HCT116 (cell line): ENCODE results near the gene MSRB3.

ENCODE experiments used
- CEBPB ChIP-seq: IDR thresholded peaks from 2 replicates; pipeline ENCODE4 v1.6.1; 2012; ENCODE audit warnings: low read depth
- JUND ChIP-seq: IDR thresholded peaks from 2 replicates; pipeline ENCODE4 v1.6.1; 2012
- MAX ChIP-seq: IDR thresholded peaks from 2 replicates; pipeline ENCODE4 v1.6.1; 2012
- POLR2A ChIP-seq: IDR thresholded peaks from 2 replicates; pipeline ENCODE4 v1.7.0; 2011; ENCODE audit warnings: borderline replicate concordance; ENCODE audit not compliant: insufficient read depth, insufficient read length; ENCODE audit errors: extremely low read depth
- RAD21 ChIP-seq: IDR thresholded peaks from 2 replicates; pipeline ENCODE4 v1.6.1; 2012; ENCODE audit warnings: low read depth, mild to moderate bottlenecking
- REST ChIP-seq: IDR thresholded peaks from 2 replicates; pipeline ENCODE4 v1.6.1; 2012; ENCODE audit warnings: low read depth
- SIN3A ChIP-seq: IDR thresholded peaks from 2 replicates; pipeline ENCODE4 v1.6.1; 2012; ENCODE audit warnings: low read depth
- TCF7L2 ChIP-seq: IDR thresholded peaks from 2 replicates; pipeline ENCODE4 v1.7.0; 2011; ENCODE audit warnings: borderline replicate concordance, inconsistent platforms; ENCODE audit not compliant: insufficient read depth, insufficient read length; ENCODE audit errors: extremely low read depth
- ZBTB33 ChIP-seq: IDR thresholded peaks from 2 replicates; pipeline ENCODE4 v1.6.1; 2011; ENCODE audit warnings: mild to moderate bottlenecking, low read length, moderate library complexity; ENCODE audit not compliant: insufficient replicate concordance; ENCODE audit errors: extremely low read depth
- ZFX ChIP-seq: fragments of 450-650 bp; IDR thresholded peaks from 2 replicates; pipeline ENCODE4 v1.6.1; 2017
- ZNF274 ChIP-seq: fragments of 200-500 bp; sonication (Bioruptor generic); IDR thresholded peaks from 2 replicates; pipeline ENCODE4 v1.6.1; 2014; ENCODE audit warnings: mild to moderate bottlenecking, low read depth, low read length, inconsistent platforms
- TF ChIP-seq, protein P1 (sequence below), 3 experiments: fragments of 200-600 bp in 1 of 3; sonication (generic) in 1 of 3; IDR thresholded peaks in 2 of 3; conservative IDR thresholded peaks in 1 of 3; 2 replicates each; pipeline ENCODE4 v1.5.1; 2012 to 2017; ENCODE audit warnings: low read depth in 2 of 3, low read length in 2 of 3, antibody characterized with exemption in 1 of 3, borderline replicate concordance in 1 of 3, control low read depth in 1 of 3, mild to moderate bottlenecking in 1 of 3, mixed read lengths in 1 of 3, mixed run types in 1 of 3, moderate library complexity in 1 of 3; ENCODE audit not compliant: insufficient read depth in 1 of 3

GRCh38 chr12:65420941-65421340 is 142.5 kb downstream of the MSRB3 start:
- TF ChIP-seq, protein P1, sequence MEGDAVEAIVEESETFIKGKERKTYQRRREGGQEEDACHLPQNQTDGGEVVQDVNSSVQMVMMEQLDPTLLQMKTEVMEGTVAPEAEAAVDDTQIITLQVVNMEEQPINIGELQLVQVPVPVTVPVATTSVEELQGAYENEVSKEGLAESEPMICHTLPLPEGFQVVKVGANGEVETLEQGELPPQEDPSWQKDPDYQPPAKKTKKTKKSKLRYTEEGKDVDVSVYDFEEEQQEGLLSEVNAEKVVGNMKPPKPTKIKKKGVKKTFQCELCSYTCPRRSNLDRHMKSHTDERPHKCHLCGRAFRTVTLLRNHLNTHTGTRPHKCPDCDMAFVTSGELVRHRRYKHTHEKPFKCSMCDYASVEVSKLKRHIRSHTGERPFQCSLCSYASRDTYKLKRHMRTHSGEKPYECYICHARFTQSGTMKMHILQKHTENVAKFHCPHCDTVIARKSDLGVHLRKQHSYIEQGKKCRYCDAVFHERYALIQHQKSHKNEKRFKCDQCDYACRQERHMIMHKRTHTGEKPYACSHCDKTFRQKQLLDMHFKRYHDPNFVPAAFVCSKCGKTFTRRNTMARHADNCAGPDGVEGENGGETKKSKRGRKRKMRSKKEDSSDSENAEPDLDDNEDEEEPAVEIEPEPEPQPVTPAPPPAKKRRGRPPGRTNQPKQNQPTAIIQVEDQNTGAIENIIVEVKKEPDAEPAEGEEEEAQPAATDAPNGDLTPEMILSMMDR (IDR thresholded peaks at IDR 0.05 in 2 of 3, conservative IDR thresholded peaks at IDR 0.05 in 1 of 3; ENCODE audit: borderline replicate concordance in 1 of 3, insufficient read depth in 1 of 3, low read depth in 2 of 3, low read length in 2 of 3): no peak
- TF ChIP-seq SIN3A: no peak
- no peak for TF ChIP-seq POLR2A
- no peak for TF ChIP-seq MAX
- TF ChIP-seq TCF7L2: no peak
- TF ChIP-seq CEBPB: no peak
- no peak for TF ChIP-seq JUND
- no peak for TF ChIP-seq ZBTB33
- no peak for TF ChIP-seq ZFX
- no peak for TF ChIP-seq ZNF274
- no peak for TF ChIP-seq RAD21
- TF ChIP-seq REST: no peak
